K562 (cell line): ENCODE results near the gene DESI2. TPM values are rescaled to one million over a fixed set of nuclear protein-coding genes. Genes with fewer than 3 reads are reported as not detected.

Source experiments
- ARHGAP35 ChIP-seq: fragments of 450-650 bp; IDR thresholded peaks from 2 replicates; pipeline ENCODE4 v1.6.1; 2018; ENCODE audit not compliant: partially characterized antibody
- ELF2 ChIP-seq: fragments of 250-450 bp; sonication (Bioruptor Pico); IDR thresholded peaks from 2 replicates; pipeline ENCODE4 v1.5.0; 2021; ENCODE audit warnings: mild to moderate bottlenecking
- HCFC1 ChIP-seq: IDR thresholded peaks from 2 replicates; pipeline ENCODE4 v1.6.1; 2012; ENCODE audit warnings: low read depth, low read length, improper control_type of control experiment
- KDM5B ChIP-seq: fragments of 200-600 bp; sonication (generic); IDR thresholded peaks from 2 replicates; pipeline ENCODE4 v1.6.1; 2012; ENCODE audit warnings: low read depth, mild to moderate bottlenecking, moderate library complexity, low read length, control low read depth, inconsistent platforms; ENCODE audit not compliant: insufficient replicate concordance
- MAFF ChIP-seq: IDR thresholded peaks from 2 replicates; pipeline ENCODE4 v1.6.1; 2012; ENCODE audit warnings: low read length, improper control_type of control experiment
- MYC ChIP-seq, 2 experiments: fragments of 250-450 bp in 1 of 2; sonication (Bioruptor Pico) in 1 of 2; IDR thresholded peaks; 2 replicates each; pipeline versions ENCODE4 v1.5.1 to v1.6.1; 2012 to 2021; ENCODE audit warnings: low read depth in 2 of 2, borderline replicate concordance in 1 of 2, improper control_type of control experiment in 1 of 2, low read length in 1 of 2, mild to moderate bottlenecking in 1 of 2, moderate library complexity in 1 of 2
- NBN ChIP-seq: fragments of 450-650 bp; IDR thresholded peaks from 2 replicates; pipeline ENCODE4 v1.6.1; 2016; ENCODE audit warnings: low read depth, mild to moderate bottlenecking
- POLR2A ChIP-seq: fragments of 450-650 bp; conservative IDR thresholded peaks from 2 replicates; pipeline ENCODE4 v1.6.1; 2016
- SRSF9 ChIP-seq: fragments of 200-400 bp; formaldehyde crosslinking; IDR thresholded peaks from 2 replicates; pipeline ENCODE4 v1.6.1; 2017; ENCODE audit warnings: low read depth, low read length, borderline replicate concordance
- TCF3 ChIP-seq: sonication (generic); formaldehyde crosslinking; IDR thresholded peaks from 2 replicates; pipeline ENCODE4 v1.4.0; 2020; ENCODE audit warnings: mild to moderate bottlenecking, missing genetic modification reagents
- TSC22D4 ChIP-seq: fragments of 450-650 bp; IDR thresholded peaks from 2 replicates; pipeline ENCODE4 v1.6.1; 2016; ENCODE audit warnings: missing genetic modification characterization, missing biosample characterization, control low read depth
- ZFX ChIP-seq: sonication (generic); formaldehyde crosslinking; IDR thresholded peaks from 2 replicates; pipeline ENCODE4 v1.8.0; 2022; ENCODE audit warnings: mild to moderate bottlenecking, missing genetic modification reagents, moderate library complexity
- ZNF239 ChIP-seq: fragments of 250-450 bp; sonication (Bioruptor Pico); IDR thresholded peaks from 2 replicates; pipeline ENCODE4 v1.4.0; 2020; ENCODE audit warnings: mild to moderate bottlenecking
- polyA plus RNA-seq, 8 experiments: library from polyadenylated mRNA; depleted of rRNA in 4 of 8; stranded (reverse) in 5 of 8; unstranded in 3 of 8; fragments of >200 nt; fragmentation: Nextera tagmentation in 2 of 8; fragmentation: Illumina TruSeq in 1 of 8; extraction: Ambion mirVana in 2 of 8; extraction: Trizol in 1 of 8; gene quantifications; 2 replicates each; pipeline versions ENCODE4 v1.2.1 to v1.2.3, GENCODE V29; 2011 to 2014; ENCODE audit warnings: inconsistent platforms in 1 of 8, missing spikeins in 1 of 8
- total RNA-seq, 7 experiments: library from RNA; depleted of rRNA in 6 of 7; stranded (reverse); fragments of >200 nt in 6 of 7; fragmentation: Illumina TruSeq in 2 of 7; extraction: Trizol in 2 of 7; gene quantifications; 2 replicates each; pipeline versions ENCODE4 v1.2.1 to v1.2.3, GENCODE V29; 2011 to 2021; ENCODE audit warnings: low replicate concordance in 1 of 7
- TF ChIP-seq, protein P1 (sequence below), 3 experiments: IDR thresholded peaks in 2 of 3; conservative IDR thresholded peaks in 1 of 3; 2 replicates each; pipeline ENCODE4 v1.5.1; 2011 to 2012; ENCODE audit warnings: low read length in 3 of 3, mild to moderate bottlenecking in 3 of 3, control low read depth in 2 of 3, improper control_type of control experiment in 1 of 3, inconsistent platforms in 1 of 3, low read depth in 1 of 3, mixed read lengths in 1 of 3, moderate library complexity in 1 of 3; ENCODE audit not compliant: insufficient read depth in 2 of 3
- TF ChIP-seq, protein P2 (sequence below): fragments of 450-650 bp; IDR thresholded peaks from 2 replicates; pipeline ENCODE4 v1.6.1; 2016; ENCODE audit warnings: missing biosample characterization, missing genetic modification characterization
- TF ChIP-seq, protein P3 (sequence below), 2 experiments: fragments of 450-650 bp in 1 of 2; IDR thresholded peaks; 2 replicates each; pipeline ENCODE4 v1.6.1; 2011 to 2017; ENCODE audit warnings: low read depth in 2 of 2, antibody characterized with exemption in 1 of 2, borderline replicate concordance in 1 of 2, low read length in 1 of 2, mild to moderate bottlenecking in 1 of 2, mixed read lengths in 1 of 2; ENCODE audit not compliant: control insufficient read depth in 1 of 2
- TF ChIP-seq, protein P4 (sequence below): IDR thresholded peaks from 2 replicates; pipeline ENCODE4 v1.6.1; 2011; ENCODE audit not compliant: insufficient read length; ENCODE audit errors: extremely low read depth
- TF ChIP-seq, protein P5 (sequence below): fragments of 450-650 bp; IDR thresholded peaks from 2 replicates; pipeline ENCODE4 v1.6.1; 2018; ENCODE audit warnings: mild to moderate bottlenecking, low read depth; ENCODE audit not compliant: partially characterized antibody

Gene DESI2
- total and polyA plus RNA-seq, 9 of the 15 experiments (the other 6 are each of a cell fraction or from before 2014, with no cell fraction given) = 17.4 to 59.4 (median 38.4) TPM

DNA sequence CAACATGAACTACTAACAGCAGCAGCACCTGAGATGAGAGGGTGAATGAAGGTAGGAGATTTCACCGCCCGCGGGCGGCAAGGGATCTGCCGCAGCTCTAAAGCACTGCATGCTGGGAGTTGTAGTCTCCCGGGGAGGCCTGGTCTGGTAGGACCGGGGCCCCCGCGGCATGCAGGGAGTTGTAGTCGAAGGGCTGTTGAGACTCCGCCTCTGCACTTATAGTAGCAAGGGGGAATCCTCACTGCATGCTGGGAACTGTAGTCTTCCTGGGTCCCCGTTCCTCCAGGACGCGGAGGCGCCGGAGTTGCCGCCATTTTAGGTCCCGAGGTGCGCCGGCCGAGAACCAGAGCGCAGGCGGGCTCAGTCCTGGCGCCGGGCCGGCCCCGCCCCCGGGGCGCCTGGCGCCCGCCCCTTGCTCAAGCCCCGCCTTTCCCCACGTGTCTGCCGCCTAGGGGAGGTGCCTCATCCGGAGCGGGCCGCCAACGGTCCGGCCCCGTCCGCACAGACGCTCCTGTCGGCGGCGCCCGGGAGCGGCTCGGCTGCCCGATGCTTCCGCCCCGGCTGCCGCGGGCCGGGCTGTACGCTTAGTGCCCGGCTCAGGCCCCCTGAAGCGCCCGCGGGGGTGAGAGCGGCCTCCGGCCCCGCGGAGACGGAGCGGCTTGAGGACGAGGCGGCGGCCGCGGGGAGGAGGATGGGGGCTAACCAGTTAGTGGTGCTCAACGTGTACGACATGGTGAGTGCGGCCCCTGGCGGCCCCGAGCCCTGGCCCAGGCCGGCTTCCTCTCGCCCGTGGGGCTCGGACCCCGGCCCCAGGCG lies at the start of gene DESI2 (continued):
- TF ChIP-seq SRSF9 = no peak
- TF ChIP-seq, protein P1, sequence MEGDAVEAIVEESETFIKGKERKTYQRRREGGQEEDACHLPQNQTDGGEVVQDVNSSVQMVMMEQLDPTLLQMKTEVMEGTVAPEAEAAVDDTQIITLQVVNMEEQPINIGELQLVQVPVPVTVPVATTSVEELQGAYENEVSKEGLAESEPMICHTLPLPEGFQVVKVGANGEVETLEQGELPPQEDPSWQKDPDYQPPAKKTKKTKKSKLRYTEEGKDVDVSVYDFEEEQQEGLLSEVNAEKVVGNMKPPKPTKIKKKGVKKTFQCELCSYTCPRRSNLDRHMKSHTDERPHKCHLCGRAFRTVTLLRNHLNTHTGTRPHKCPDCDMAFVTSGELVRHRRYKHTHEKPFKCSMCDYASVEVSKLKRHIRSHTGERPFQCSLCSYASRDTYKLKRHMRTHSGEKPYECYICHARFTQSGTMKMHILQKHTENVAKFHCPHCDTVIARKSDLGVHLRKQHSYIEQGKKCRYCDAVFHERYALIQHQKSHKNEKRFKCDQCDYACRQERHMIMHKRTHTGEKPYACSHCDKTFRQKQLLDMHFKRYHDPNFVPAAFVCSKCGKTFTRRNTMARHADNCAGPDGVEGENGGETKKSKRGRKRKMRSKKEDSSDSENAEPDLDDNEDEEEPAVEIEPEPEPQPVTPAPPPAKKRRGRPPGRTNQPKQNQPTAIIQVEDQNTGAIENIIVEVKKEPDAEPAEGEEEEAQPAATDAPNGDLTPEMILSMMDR (IDR thresholded peaks at IDR 0.05 in 2 of 3, conservative IDR thresholded peaks at IDR 0.05 in 1 of 3; ENCODE audit: insufficient read depth in 2 of 3, low read depth in 1 of 3, low read length in 3 of 3) = peak; percentile 54 to 60 (median 60)
- TF ChIP-seq MAFF = no peak
- no peak for TF ChIP-seq NBN
- TF ChIP-seq, protein P2, sequence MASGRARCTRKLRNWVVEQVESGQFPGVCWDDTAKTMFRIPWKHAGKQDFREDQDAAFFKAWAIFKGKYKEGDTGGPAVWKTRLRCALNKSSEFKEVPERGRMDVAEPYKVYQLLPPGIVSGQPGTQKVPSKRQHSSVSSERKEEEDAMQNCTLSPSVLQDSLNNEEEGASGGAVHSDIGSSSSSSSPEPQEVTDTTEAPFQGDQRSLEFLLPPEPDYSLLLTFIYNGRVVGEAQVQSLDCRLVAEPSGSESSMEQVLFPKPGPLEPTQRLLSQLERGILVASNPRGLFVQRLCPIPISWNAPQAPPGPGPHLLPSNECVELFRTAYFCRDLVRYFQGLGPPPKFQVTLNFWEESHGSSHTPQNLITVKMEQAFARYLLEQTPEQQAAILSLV (tag) = no peak
- peak; percentile 98 for TF ChIP-seq HCFC1
- TF ChIP-seq KDM5B = peak; percentile 95
- peak; percentile 90 for TF ChIP-seq MYC (IDR thresholded peaks at IDR 0.05; ENCODE audit: low read depth, low read length)
- 0 out of 2 replicates have a peak, but pooled peaks have one; percentile 4 for TF ChIP-seq MYC (CRISPR knock-in tag; IDR thresholded peaks at IDR 0.05; ENCODE audit: borderline replicate concordance, low read depth)
- TF ChIP-seq, protein P3, sequence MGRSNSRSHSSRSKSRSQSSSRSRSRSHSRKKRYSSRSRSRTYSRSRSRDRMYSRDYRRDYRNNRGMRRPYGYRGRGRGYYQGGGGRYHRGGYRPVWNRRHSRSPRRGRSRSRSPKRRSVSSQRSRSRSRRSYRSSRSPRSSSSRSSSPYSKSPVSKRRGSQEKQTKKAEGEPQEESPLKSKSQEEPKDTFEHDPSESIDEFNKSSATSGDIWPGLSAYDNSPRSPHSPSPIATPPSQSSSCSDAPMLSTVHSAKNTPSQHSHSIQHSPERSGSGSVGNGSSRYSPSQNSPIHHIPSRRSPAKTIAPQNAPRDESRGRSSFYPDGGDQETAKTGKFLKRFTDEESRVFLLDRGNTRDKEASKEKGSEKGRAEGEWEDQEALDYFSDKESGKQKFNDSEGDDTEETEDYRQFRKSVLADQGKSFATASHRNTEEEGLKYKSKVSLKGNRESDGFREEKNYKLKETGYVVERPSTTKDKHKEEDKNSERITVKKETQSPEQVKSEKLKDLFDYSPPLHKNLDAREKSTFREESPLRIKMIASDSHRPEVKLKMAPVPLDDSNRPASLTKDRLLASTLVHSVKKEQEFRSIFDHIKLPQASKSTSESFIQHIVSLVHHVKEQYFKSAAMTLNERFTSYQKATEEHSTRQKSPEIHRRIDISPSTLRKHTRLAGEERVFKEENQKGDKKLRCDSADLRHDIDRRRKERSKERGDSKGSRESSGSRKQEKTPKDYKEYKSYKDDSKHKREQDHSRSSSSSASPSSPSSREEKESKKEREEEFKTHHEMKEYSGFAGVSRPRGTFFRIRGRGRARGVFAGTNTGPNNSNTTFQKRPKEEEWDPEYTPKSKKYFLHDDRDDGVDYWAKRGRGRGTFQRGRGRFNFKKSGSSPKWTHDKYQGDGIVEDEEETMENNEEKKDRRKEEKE (IDR thresholded peaks at IDR 0.05; ENCODE audit: borderline replicate concordance in 1 of 2, control insufficient read depth in 1 of 2, low read depth in 2 of 2, low read length in 1 of 2) = peak in 1 of 2 experiments; percentile 42; a peak in 1 of 4 replicates
- no peak; the same call in none of the 2 replicates for TF ChIP-seq ELF2
- TF ChIP-seq POLR2A = peak; percentile 86
- TF ChIP-seq, protein P4, sequence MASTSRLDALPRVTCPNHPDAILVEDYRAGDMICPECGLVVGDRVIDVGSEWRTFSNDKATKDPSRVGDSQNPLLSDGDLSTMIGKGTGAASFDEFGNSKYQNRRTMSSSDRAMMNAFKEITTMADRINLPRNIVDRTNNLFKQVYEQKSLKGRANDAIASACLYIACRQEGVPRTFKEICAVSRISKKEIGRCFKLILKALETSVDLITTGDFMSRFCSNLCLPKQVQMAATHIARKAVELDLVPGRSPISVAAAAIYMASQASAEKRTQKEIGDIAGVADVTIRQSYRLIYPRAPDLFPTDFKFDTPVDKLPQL = no peak
- TF ChIP-seq, protein P5, sequence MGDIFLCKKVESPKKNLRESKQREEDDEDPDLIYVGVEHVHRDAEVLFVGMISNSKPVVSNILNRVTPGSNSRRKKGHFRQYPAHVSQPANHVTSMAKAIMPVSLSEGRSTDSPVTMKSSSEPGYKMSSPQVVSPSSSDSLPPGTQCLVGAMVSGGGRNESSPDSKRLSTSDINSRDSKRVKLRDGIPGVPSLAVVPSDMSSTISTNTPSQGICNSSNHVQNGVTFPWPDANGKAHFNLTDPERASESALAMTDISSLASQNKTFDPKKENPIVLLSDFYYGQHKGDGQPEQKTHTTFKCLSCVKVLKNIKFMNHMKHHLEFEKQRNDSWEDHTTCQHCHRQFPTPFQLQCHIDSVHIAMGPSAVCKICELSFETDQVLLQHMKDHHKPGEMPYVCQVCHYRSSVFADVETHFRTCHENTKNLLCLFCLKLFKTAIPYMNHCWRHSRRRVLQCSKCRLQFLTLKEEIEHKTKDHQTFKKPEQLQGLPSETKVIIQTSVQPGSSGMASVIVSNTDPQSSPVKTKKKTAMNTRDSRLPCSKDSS = no peak
- TF ChIP-seq ARHGAP35 = no peak
- peak; percentile 94 for TF ChIP-seq ZFX
- TF ChIP-seq TSC22D4 (tag) = no peak
- no peak for TF ChIP-seq ZNF239
- TF ChIP-seq TCF3 (CRISPR knock-in tag) = 0 out of 2 replicates have a peak, but pooled peaks have one; percentile 17
